GM20431 (cell line): ENCODE results near the gene THSD7A.

Experiments
- in situ Hi-C: fragments of 300-500 bp; cut with MseI, MboI; formaldehyde crosslinking; loops from one replicate; pipeline ENCODE4 v1.15.0; 2020; ENCODE audit warnings: low sequenced_read_pairs; ENCODE audit not compliant: unreplicated experiment

THSD7A gene

DNA sequence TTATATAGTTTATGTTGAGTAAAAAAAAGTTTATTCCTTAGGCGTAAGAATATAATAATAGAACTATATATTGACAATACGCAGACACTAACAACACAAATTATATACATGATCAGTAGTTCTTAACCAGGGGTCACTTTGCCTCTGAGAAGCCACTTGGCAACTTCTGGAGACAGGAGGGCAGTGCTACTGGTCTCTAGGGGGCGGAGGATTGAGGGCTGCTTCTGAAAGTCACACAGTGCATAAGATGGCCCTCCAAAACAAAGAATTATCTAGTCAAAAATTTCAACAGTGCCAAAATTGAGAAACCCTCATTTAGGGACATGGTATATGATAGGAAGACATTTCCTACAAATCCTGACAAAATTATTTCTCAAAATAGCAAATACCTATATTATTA, 77.1 kb downstream of the THSD7A start:
- in situ Hi-C loops: no loop called here

DNA sequence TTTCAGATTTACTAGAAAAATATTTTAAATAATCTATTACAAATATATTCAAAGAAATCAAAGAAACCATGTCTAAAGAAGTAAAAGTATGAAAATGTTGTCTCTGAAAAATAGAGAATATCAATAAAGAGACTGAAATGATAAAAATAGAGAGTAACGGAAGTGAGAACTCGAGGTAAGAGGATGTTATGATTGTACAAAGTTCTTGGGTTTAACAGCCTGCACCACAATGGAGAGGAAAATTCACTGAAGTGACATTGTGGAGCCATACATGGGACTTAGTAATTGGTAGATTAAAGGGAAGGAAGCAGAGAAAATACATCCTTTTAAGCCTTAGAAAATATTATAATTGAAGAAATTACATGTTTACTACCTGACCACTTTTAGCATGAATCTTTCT, 77.9 kb downstream of the THSD7A start:
- in situ Hi-C loops: no loop called here

DNA sequence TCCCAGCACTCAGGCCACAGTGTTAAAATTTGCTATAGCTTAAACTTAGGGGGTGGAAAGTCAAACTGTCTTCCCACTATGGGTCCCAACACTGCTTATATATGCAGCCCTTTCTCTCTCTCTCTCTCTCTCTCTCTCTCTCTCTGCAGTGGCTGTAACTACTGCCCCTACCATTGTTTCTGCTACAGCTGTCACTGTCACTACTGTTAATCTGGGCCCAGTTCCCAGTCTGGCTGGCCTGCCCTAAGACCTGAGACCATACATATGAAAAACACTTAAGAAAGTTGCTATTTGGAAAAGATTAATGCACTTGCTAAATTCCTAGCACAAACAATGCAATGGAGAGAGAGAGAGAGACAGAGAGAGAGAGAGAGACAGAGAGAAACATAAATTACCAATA, 78.6 kb downstream of the THSD7A start:
- in situ Hi-C loops: no loop called here

DNA sequence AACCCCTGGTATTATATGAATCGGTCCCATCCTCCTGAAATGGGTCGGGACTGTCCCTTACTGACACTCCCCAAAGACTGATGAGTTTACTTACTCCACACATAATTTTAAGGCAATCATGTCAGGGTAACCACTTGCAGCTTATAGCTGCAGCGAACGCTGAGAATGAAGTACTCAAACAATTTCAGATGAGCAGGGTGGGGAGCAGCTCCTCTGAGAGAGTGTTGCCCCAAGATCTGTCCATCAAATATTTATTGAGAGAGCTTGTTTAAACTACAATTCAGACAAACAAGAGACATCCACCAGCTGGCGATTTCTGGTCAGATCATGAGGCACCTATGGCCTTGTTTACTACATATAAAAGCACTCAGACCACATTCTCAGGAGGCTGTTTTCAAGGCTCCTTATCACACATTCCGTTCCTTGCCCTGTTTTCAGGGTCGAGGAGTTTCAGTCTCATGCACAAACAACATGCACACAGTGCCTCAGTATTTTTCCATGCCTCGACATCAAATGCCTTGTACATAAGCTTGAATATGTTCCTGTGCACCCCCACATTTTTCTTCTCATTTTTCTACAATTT, 80.1 kb downstream of the THSD7A start:
- in situ Hi-C loops: no loop called here

DNA sequence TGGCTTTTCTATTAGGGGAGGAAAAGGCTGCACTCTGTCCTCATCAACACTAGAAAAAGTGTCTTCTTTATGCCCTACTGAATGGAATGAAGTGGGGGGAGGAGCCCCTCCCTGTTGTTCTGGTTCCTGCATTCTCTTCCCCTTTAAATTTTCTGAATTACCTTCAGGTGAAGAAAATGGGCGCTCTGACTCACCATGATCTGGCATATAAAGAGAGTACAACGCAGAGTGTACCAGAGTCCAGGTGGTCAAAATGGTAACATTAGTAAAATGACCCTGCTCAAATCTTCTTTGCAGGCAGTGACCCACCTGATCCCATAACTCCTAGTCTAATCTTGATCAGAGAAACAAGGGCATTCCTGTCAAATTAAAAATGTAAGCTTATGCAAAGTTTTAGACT, 80.7 kb downstream of the THSD7A start:
- in situ Hi-C loops: no loop called here

DNA sequence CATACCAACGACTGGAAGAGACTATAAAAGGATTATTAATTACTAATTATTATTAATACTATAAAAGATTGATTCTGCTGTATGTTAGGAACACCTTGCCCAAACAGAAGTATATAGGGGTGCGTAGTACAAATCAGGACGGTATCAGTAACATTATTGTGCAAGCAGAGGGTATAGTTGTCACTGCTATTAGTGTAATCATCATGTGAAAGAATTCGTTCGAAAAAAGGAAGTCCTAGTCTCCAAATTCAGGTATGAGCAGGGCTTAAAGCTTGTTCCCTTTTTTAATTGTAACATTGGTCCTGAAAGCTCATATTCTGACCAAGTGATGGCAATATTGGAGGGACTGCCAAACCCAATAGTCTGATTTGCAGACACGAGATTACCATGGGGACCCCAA, 81.8 kb downstream of the THSD7A start:
- in situ Hi-C loops: no loop called here

DNA sequence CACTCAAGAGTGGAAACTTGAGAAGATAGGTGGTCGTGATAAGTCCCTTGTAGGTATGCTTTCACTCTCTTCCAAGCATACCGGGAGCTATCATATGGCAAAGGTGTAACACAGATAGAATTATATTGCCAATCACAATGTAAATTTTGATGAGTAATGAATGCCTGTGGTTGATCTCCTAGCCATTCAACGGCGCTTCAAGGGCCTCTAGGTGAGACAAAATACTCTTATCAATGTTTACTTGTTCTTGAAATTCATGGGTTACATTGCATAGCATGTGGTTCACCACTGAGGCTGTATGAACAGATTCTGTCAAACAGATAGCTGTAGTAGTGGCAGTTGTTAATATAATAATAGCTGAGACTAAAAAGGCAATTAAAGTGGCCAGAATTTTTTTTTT, 82.4 kb downstream of the THSD7A start:
- in situ Hi-C loops: no loop called here

DNA sequence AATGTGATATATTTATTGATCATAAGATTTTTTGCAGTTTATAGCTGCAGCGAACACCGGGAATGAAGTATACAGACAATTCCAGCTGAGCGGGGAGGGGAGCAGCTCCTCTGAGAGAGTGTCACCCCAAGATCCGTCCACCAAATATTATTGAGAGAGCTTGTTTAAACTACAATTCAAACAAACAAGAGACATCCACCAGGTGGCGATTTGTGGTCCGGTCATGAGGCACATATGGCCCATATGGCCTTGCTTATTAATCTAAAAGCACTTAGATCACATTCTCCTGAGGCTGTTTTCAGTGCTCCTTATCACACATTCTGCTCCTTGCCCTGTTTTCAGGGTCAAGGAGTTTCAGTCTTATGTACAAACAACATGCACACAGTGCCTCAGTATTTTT, 83.1 kb downstream of the THSD7A start:
- in situ Hi-C loops: no loop called here

DNA sequence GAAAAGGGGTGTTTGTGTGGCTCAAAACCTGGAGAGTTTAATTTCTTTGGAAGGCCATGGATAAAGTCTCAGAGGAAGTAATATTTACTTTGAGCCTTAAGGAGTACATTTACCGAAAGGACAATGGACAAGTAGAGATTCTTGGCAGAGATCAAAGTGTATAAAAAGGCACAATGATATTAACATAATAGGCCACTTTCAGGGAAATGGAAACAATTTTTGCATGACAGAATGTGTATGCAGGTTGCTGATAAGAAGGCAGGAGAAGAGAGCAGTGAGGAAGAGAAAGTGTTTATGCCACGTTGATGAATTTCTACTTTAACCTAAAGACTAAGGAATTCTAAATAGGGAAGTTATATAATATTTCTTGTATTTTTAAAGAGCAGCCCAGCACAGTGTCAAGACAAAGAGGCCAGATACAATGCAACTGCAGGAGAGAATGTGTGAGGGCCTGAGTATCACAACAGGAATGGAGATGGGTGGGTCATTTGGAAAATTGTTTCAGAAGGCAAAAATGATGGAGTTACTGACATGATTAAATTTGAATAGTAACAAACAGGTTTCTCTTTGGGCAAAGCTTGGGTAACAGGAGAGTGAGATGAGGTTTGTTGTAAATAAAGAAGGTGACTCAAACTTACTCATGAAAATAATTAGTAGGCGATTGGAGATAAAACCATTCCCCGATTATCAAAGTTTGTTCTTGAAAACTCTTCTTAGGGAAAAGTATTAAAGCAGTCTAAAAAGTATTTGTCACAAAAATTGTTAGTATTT, 84.1 kb downstream of the THSD7A start:
- in situ Hi-C loops: no loop called here

DNA sequence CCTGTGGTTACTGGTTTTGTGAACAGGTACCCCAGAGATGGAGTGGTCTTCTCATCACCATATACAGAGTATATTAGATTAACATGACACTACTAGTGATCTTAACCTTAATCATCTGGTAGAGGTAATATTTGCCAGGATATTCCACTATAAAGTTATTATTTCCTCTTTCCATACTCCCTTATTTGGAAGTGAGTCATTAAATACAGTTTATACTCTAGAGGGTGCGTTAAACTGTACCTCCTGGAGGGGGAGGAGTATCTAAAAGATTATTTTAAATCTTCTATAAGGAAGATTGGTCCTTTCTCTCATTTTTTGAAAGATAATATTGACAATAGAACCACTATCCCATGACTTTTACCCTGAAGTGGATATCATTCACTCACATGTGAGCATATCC, 85.4 kb downstream of the THSD7A start:
- in situ Hi-C loops: no loop called here

DNA sequence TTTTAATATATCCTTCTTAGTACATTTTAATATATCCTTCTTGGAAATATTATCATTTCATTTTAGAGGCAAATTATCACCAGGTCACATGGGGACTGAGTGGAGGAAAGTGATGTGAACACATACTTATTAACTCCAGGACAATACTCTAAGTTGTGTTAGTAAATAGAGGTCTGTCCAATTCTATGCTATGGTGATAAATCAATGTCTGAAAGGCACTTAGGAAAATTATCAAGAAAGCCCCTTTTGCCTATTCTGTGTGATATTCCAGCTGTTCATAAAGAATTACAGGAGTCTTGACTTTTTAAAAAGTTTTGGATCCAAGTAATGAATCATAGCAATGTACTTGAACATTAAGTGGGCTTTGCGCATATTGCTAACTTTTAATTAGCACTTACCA, 88.5 kb downstream of the THSD7A start:
- in situ Hi-C loops: no loop called here

DNA sequence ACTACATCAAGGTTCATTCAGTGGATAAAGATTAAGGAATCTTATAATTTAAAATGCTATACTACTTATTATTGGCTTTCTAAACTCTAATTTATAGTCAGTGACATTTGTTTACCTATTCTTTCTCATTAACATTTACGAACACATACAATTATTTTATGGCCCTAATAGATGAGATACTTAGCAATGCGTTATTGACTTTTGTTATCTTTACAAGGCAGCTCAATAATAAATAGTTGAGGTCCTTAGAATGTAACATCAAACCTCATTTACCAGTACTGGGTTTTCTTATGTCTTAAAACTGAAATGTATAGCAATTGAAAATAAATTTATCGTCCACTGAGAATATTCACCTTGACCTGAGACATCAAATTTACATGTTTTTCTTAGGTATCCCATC, 89.0 kb downstream of the THSD7A start:
- in situ Hi-C loops: no loop called here

DNA sequence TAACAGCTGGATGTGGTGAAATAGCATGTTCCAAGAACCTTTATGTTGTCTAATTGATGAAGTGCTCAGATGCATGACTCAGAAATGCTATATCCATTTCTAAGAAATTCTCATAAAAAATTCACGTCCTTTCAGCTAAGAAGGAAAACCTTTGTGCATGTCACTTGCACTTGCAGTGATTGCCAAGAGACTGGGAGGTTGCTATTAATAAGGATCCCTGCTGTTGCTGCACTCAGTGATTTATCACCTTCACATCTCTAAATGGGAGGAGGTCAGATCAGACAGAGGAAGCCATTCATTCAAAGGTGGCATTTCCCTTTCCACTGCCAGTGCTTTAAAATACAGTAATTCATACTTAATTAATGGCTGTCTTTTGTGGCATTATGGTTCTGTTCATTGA, 89.5 kb downstream of the THSD7A start:
- in situ Hi-C loops: no loop called here

DNA sequence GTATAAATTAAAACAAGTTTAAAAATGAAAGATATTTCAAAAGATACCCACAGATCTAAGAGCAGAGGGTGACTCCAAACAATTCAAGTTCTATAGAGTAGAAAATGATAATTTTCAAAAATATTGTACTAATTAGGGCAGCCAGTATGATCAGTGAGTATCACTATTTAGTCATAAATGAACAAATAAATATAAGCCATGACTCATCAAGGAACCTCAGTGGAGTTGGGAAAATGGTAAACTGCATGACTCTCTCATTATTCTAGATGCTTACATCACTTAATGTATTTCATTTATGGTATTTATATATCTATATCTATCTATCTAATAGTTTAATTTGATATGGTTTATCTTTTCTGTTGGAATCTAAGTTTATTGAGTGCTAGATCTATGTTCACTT, 94.3 kb downstream of the THSD7A start:
- in situ Hi-C loops: no loop called here

DNA sequence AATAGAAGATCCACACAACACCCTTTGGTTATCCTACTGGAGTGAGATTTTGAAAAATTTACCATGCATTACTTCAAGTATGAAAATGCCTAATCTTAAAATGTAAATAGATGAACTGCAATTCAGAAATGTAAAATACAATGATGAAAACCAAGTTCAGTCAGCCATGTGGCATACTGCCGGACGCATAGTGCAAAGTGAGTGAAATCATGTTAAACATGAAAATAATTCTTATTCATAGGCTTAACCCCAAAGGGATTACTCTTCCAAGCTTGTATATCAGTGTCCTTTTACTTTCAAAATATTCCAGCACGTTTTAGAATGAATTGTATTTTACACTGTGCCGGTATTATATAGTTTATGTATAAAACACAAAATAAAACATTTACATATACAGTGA, 99.8 kb downstream of the THSD7A start:
- in situ Hi-C loops: no loop called here

DNA sequence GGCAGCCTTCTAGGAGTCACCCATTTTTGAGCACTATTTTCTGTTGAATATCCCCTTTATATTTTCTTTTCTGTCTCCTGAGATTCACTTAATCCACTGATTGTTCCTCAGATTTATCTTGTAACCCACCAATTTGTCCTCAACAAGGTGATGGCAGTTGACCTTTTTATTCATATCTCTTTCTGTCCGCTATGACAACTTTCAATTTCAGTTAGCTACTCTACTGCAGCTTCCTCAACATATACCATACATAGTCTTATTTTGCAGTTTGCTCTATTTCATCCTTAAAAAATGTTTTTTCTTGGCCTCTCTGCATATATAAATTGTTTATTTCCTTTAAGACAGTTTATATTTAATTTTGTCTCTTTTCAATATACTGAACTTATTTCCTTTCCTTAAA, 101.3 kb downstream of the THSD7A start:
- in situ Hi-C loops: no loop called here

DNA sequence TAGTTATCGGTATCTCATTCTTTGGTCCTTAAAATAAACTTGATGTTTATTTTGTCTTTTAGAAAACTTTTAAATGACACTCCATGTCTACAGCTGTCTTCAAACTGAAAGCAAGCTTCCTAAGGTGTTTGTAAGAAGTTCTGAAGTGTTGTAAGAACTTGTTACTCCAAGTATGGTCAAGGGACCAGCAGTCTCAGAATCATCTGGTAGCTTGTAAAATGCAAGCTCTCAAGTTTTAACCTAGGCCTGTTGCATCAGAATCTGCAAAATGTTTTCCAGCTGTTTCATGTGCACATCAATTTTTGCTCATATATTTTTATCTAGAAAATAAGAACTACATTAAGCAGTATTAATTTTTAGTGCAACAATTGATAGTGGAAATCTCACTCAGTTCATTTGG, 104.1 kb downstream of the THSD7A start:
- in situ Hi-C loops: no loop called here

DNA sequence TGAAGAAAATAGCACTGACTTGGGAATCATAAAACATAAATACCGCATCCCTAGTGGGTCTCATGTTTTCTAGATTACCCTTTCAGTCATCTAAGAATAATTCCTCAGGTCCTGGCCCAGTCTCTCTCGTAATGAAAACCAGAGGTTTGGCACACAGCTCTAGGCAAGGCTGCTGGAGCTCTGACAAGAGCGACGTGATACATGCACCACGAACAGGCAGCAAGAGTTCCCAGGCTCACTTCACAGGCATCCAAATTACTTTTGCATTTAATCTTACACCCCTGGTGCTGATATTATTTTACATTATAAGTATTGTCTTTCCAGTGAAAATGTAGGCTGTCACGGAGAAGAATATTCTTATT, 105.2 kb downstream of the THSD7A start:
- in situ Hi-C loops: no loop called here

DNA sequence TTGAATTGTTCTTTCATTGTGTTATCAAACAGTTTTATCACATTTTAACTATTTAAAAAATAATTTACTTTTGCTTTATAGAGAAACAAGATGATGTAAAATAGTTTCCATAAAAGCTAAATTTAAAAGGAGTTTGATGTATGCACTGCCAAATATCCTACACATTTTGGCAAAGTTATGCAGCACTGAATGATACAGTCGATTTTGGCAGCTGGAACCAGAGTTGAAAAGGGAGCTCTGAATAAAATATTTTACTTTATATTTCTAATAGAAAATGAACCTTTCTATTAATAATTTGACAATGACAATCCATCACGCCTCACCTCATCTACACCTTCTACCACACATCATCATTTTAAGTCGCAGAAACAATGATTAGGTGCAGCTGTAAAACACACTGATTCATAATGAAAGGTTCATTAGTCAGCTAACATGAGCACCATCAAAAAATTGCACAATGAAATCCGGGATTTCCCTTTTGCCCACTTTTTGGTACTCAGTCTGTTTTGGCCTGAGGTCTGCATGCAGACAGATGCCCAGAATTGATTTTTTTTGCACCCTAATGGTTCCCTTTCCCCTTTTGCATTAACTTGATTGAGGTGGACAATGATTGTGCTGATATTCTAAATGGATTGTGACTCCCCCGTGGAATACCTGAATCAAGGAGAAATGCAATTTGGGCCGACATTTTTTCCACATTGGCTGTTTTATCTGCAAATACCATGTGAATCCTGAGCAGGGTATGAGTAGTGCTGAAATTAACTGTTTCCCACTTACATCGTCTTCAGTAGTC, 105.8 kb downstream of the THSD7A start:
- in situ Hi-C loops: no loop called here

DNA sequence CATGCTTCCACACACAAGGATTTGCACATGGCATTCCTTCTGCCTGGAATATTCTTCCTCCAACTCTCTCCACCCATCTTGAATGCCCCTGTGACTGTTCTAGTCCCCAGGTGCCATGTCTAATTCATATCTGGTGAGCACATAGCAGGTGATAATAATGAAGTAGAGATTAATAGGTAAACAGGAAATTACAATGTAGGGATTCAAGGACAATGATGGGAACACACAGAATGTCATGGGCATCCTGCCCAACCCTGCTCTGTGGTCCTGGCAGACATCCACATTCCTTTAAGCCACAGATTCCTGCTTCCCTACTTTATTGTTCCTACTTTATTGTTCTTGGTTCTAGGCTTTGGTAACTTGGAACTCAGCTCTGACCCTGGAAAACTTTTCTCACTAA, 115.8 kb downstream of the THSD7A start:
- in situ Hi-C loops: no loop called here

DNA sequence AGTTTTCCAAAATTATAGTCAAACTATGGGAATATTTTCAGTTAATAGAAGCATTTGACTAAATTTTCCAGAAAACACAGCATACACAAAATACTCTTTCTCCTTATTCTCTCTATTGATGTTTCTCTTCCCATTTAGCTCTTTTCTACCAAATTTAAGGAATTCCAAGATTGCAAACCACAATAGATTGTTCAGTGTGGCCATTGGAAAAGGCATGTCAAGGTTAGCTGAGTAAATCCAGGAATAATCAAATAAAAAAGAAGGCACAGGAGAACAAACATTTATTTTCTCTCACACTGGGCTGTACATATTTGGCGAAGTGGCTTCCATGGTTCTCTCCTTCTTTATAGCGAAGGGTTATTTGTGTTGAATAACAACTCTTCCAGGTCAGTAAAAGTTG, 117.3 kb downstream of the THSD7A start:
- in situ Hi-C loops: no loop called here
